GM19438 (cell line): Measurements from ENCODE around the gene KLHL21.
"Not testable (repeated sequence)": the region's sequence is repeated elsewhere in the genome, so short reads cannot be mapped to it uniquely, and the experiment has no call there.

Experiments
- ATAC-seq: cut with Tn5 transposase; IDR thresholded peaks from one replicate; pipeline ENCODE4 v1.9.1; 2021; ENCODE audit warnings: low read depth; ENCODE audit not compliant: unreplicated experiment

Gene KLHL21

DNA sequence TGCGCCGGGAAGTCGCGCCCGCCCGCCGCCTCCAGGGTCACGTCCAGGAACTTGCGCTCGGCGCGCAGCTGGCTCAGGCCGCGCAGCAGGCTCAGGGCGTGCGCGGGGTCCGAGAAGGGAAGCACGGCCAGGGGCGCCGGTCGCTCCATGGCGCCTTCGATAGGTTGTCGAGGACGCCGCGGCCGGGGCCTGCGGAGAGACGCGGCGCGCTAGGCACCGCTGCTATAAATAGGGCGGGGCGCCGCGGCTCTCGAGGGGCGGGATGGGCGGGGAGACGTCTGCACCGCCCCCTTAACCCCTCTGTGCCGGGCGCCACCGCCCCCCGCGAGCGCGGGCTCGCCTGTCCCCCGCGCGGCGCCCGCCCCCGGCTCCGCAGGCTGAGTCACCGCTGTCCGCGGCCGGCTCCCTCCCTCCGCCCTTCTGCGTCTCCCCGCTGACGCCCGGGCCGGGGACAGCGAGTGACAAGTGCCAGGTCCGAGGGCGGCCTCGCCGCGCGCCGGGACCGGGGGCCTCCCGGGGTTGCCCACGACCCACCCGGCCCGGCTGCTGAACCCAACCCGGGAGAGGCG is at the start of gene KLHL21:
TSS of gene KLHL21 (minus strand) at position 201 of the 569 bp plus-strand sequence. CDS start at position 149, 52 bp downstream.
- peak; percentile 51 for ATAC-seq

DNA sequence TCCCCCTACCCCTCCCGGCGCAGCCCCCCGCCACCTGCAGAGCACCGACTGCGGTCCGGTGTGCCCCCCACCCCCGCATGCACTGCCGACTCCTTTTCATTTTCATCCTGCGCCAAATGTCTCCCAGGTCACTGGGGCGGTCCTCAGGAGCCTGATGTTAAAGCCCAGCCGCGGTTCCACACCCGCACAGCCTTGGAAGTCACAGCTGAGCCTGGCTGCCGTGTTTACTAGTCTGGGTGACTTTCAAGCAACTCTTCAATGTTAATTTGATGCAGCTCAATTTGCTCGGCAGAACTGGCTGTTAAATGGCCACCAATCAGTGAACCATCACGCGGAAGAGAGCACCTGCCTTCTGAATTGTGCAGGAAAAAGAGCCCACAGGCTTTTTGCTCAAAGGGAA is 49.2 kb upstream of the KLHL21 start:
- no peak for ATAC-seq

DNA sequence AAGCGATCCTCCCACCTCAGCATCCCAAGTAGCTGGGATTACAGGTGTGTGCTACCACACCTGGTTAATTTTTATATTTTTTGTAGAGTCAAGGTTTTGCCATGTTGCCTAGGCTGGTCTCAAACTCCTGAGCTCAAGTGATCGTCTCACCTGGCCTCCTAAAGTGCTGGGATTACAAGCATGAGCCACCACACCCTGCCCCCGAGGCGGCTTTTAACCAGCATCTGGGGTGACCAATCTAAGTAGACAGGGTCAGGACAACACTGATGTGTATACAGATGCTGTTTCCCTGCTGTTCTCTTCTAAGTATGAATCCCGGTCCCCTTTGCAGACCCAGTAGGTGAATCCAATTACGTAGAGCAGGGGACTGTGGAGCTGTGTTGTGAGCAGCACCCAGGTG is 45.9 kb upstream of the KLHL21 start:
- no peak for ATAC-seq

GRCh38 chr1:6646499-6647148 is 44.0 kb upstream of the KLHL21 start:
- ATAC-seq: no peak

DNA sequence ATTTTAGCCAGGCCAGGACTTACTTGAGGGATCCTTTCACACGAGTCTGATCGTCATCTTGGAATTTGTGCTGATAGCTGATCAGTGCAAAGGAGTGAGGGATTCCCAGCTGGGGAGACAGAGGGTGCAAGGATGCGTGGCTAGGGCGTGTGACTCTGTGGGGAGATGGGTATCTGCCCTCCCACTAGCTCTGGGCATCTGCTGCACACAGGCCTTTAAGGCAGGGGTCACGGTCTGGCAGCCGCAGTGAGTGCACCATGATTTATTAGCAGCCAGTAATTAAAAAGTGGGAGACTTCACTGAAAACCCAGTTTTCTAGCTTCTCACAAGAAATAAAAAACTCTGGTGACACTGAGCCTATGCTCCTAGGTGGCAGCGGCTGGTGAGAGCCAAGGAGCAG is 42.3 kb upstream of the KLHL21 start:
- ATAC-seq: no peak

GRCh38 chr1:6640867-6641266 is 38.2 kb upstream of the KLHL21 start:
- not testable (repeated sequence) for ATAC-seq

- ATAC-seq: no peak
Observed at GRCh38 chr1:6638226-6638625, 35.6 kb upstream of the KLHL21 start.

DNA sequence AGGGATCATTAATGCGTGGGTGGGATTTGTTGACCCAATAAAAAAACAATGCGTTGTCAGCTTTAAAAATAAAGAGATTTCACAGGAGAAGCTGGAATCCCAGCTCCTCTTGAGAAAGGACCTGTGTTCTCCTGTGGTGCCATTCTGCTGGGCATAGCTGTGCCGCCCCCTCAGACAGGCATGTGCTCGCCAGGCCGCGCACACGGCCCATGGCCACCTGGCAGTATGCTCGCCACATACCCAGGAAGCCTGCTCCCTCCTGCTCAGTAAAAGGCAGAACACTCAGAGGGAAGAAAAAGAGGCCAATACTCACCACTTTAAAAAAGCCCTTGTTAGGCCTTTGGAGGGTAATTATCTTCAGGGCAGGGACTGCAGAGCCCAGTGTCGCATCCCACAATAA is 35.1 kb upstream of the KLHL21 start:
- no peak for ATAC-seq

DNA sequence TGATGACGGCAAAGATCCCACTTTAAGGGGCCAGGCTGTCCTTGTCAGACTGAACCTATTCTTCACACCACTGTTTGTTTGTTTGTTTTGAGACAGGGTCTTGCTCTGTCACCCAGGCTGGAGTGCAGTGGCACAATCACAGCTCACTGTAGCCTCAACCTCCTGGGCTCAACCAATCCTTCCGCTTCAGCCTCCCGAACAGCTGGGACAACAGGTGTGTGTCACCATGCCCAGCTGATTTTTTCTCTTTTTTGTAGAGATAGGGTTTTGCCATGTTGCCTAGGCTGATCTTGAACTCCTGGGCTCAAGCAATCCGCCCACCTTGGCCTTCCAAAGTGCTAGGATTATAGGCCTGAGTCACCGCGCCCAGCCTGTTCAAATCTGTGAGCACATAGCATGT is 34.1 kb upstream of the KLHL21 start:
- ATAC-seq: not testable (repeated sequence)

DNA sequence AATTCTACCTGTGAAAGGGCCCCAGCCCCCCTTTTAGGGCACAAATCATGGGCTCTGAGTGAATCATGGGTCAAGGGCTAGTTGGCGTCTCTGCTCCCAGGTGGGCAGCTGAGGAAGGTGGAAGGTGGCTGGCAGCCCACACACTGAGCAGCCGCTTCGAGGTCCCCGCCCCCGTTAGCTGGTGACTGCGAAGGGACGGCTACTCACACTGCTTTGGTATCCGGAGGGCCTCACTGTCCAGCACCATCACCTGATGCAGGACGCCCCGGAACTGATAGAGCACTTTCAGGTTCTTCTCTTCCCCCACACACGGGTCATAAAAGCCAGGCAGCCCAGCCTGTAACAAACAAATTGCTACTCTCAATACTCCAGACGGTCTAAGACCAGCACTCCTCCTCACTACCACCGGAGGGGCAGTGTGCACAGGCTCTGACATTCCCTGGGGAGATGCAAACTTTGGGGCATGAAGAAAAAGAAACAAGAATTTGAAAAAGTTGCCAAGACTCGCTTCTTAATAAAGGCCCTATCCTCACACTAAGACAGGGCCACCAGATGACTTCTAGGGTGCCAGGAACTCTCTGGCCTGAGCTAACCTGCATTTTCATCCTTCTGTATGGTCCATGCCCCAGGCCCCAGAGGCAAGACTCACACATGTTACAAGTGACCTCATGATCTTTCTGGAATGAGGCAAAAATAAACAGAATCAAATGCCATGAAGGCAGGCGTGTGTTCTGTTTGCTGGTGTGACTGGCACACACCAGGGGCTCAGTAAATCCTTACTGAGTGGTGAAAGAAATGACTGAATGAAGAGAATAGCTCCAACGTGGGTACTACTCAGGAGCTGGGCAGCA is 33.5 kb upstream of the KLHL21 start:
- ATAC-seq: no peak

- ATAC-seq: no peak
Observed at GRCh38 chr1:6635161-6635909, 32.7 kb upstream of the KLHL21 start.

DNA sequence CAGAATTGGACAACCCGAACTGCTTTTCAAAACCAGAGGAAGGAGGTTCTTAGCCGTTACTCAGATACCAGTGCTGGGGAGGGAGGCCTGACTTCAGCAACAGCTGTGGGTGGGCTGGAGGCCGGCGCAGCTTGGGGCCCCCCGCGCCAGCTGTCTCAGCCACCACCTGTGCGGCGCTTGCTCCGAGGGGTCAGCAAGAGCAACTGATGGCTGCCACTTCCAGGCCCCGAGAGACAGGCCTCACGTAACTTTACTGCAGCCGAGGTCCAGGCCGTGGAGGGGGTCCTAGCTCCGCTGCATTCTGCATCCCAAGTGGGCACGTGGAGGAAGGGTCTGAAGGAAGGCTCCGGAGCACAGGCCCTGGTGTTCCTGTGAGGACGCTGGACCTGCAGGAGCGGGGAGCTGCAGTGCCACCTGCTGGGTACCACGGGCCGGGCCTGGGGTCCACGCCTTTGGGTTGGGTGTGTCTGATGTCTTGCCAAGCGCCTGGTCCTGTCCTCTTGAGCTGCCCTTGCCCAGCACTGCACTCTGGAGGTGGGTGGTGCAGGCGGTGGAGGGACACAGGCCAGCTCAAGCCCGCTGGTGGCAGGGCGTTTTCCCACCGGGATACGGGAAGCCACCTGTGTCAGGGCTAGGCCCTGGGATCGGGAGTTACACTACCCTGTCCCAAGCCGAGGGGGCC is 31.8 kb upstream of the KLHL21 start:
- no peak for ATAC-seq

GRCh38 chr1:6632588-6633514 is 30.2 kb upstream of the KLHL21 start:
- no peak for ATAC-seq

GRCh38 chr1:6631058-6631457 is 28.4 kb upstream of the KLHL21 start:
- ATAC-seq: no peak

- no peak for ATAC-seq
Observed at GRCh38 chr1:6630027-6630426, 27.4 kb upstream of the KLHL21 start.

- no peak for ATAC-seq
Observed at GRCh38 chr1:6628971-6629479, 26.4 kb upstream of the KLHL21 start.

DNA sequence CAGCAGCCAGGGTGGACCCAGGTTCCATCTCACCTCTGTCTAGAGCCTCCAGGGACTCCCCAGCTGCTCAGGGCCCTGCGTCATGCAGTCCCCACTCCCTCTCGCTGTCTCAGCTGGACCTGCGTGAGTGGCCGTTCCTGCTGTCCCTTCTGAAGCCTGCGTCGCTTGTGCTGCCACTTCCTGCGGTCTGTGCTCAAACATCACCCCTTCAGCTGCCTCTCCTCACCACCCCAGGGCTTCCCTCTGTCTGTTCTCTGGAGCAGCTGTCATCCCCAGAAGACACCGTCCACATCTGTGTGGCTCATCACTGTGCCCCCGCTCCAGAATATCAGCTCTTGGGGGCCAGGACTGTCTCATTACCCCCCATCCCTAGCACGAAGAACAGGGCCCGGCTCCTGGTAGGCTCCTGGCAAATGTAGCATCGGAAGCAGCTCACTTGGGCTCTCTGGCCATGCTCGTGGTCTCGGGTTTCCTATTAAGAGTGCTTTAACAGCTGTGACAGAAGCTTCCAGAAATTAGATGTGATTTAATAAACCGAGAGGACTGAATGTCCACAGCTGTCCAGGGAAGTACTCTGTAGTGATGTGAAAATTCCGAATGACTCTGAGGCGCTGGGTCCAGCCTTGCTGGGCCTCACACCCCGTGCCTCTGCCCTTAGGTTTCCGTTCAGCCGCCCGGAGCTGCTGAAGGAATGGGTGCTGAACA is 25.3 kb upstream of the KLHL21 start:
- no peak for ATAC-seq

DNA sequence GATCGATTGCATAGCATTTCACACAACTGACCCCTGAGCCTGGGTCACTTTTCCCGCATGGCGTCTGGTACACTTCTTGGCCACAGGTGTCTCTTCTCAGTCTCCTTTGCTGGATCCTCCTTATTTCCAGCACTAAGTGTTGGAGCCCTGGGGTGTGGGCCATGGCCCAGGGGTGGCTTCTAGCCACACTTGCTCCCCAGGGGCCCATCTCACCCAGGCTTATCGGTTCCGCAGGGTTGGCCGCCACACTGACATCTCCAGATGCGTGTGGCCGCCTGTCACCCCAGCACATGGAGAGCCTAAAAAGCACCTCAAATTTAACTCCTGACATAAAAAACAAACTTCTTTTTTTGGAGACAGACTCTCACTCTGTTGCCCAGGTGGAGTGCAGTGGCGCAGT is 24.4 kb upstream of the KLHL21 start:
- ATAC-seq: no peak
